GM18870 (cell line): ENCODE data around the gene ZFX.
A peak's percentile ranks its signal among the peaks of the same experiment; 100 is the strongest.

ENCODE experiments used
- ATAC-seq: cut with Tn5 transposase; IDR thresholded peaks from one replicate; pipeline ENCODE4 v1.9.1; 2021; ENCODE audit warnings: moderate library complexity; ENCODE audit not compliant: unreplicated experiment

The ZFX gene

GRCh38 chrX:24232796-24233195, 83.3 kb downstream of the ZFX start:
- ATAC-seq: no peak

GRCh38 chrX:24235084-24235710, 85.7 kb downstream of the ZFX start:
- ATAC-seq: no peak

DNA sequence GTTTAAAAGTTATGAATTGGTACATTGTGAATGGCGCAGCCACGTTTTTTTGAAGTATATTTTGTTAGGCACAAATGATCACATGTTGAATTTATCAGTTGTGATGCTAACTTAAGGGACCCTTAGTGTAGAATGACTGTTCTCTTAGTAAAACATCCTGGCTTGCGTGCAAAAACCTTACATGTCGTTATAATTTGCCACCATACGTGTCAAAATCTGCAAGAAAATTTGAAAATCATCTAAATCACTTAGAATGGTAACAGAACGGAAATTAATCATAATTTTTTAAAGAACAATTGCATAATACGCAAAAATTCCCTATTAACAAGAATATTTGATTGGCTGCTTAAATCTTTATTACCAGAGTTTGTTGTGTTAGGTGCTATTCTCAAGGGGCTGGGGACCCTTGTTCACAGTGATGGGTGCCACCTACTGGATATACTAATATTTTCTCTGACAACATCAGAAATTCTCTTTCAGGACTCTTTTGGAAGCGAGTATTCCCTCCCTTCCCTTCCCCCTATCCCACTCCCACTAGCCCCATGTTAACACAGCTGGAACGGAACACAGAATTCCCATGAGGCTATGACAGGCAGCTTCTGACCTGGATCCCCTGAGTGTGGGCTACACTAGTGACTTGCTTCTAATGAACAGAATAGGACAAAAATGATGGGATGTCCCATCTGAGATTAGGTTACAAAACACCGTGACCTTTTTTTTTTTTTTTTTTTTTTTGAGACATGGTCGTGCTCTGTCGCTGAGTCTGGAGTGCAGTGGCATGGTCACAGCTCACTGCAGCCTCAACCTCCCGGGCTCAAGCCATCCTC, 92.5 kb downstream of the ZFX start:
- ATAC-seq: peak; percentile 30

DNA sequence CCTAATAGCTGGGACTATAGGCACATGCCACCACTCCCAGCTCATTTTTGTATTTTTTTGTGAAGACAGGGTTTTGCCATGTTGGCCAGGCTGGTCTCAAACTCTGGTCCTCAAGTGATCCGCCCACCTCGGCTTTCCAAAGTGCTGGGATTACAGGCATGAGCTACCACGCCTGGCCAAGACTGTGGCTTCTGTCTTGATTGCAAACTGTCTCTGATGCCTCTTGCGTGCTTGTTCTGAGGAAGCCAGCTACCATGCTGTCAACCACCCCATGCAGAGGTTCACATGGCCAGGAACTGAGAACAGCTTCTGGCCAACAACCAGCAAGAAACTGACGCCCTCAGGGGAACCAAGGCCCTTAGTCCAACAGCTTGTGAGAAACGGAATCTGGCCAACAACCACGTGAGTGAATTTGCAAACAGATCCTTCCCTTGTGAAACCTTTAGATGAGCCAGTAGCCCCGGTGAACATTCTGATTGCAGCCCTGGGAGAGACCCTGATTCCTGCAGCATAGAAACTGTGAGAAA, 93.2 kb downstream of the ZFX start:
- ATAC-seq: peak; percentile 94

GRCh38 chrX:24243188-24243587, 93.7 kb downstream of the ZFX start:
- ATAC-seq: peak; percentile 6

DNA sequence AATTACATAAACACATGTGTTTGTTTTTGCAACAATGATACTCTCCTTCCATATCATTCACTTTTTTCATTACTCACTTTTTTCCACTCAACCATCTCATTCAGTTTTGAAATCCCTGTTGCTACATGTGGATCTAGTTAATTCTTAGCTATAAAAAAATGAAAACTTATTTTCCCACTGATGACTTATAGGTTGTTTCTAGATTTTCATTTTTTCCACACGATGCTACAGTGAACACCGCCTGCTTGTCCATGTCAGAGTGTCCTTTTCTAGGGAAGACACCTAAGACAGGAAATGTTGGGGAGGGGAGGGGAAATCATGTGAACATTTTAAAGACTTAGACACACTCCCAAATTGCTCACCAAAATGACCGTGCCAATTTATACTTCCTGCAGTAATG, 94.2 kb downstream of the ZFX start:
- no peak for ATAC-seq

GRCh38 chrX:24245202-24245601, 95.7 kb downstream of the ZFX start:
- no peak for ATAC-seq

- no peak for ATAC-seq
These were observed 98.5 kb downstream of the ZFX start for GRCh38 chrX:24248042-24248441.

DNA sequence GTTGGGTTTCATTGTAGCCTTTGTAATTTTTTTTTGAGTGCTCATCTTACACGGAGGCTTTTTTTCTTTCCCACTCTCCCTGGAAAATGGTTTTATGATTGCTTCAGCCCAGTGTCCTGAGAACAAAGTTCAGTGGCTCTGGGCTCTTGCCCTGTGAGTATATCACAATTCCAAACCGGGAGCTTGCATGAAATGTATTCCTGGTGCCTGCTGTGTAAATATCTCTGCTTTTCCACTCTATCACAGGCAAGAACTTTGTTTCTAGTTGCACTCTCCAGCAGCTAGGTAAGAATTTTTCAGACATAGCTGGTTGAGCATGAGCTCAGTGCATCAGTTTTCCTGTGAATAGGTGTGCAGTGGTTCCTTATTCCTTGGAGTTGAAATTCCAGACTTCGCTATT, 103.5 kb downstream of the ZFX start:
- no peak for ATAC-seq

DNA sequence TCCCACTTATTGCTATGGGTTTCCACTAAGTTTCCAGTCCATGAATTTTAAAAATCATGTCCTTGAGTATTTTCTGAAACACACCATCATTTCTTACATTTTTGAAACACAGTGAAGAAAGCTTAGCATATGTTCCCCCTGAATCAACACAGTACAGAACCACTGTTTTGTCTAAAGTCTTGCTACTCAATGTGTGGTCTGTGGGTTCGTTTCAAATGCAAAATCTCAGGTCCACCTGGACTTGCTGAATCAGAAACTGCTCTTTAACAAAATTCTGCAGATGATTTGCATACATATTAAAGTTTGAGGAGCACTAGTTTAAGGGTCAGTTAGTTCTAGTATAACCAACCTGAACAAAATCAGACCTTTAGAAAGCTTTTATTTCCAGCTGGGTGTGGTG, 103.9 kb downstream of the ZFX start:
- ATAC-seq: peak; percentile 60

GRCh38 chrX:24257011-24257410, 107.5 kb downstream of the ZFX start:
- no peak for ATAC-seq

- no peak for ATAC-seq
These were observed 110.2 kb downstream of the ZFX start for GRCh38 chrX:24259544-24260240.

GRCh38 chrX:24260842-24261550, 111.5 kb downstream of the ZFX start:
- no peak for ATAC-seq

DNA sequence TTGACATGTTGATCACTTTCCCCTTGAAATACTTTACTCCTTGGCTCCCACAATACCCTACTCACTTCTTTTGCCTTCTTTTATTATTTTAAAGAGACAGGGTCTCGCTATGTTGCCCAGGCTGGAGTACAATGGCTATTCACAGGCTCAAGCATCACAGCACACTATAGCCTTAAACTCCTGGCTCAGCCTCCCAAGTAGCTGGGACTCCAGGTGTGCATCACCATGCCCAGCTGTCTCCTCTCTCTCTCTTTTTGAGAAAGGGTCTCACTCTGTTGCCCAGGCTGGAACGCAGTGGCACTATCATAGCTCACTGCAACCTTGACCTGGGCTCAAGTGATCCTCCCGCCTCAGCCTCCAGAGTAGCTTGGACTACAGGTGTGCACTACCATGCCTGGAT, 112.8 kb downstream of the ZFX start:
- ATAC-seq: no peak

- ATAC-seq: no peak
These were observed 114.9 kb downstream of the ZFX start for GRCh38 chrX:24264383-24264782.
